GM18861 (cell line): ENCODE measurements around the gene MAN2B1.
A peak's percentile ranks its signal among the peaks of the same experiment; 100 is the strongest.
"Not testable (repeated sequence)": the region's sequence is repeated elsewhere in the genome, so short reads cannot be mapped to it uniquely, and the experiment has no call there.

ENCODE experiments used
- ATAC-seq: cut with Tn5 transposase; IDR thresholded peaks from one replicate; pipeline ENCODE4 v1.9.1; 2021; ENCODE audit not compliant: unreplicated experiment

Gene MAN2B1

GRCh38 chr19:12689581-12690216 lies 23.2 kb upstream of the MAN2B1 start:
- ATAC-seq, result no peak

- no peak for ATAC-seq
Measured at GRCh38 chr19:12689012-12689411, 22.5 kb upstream of the MAN2B1 start.

DNA sequence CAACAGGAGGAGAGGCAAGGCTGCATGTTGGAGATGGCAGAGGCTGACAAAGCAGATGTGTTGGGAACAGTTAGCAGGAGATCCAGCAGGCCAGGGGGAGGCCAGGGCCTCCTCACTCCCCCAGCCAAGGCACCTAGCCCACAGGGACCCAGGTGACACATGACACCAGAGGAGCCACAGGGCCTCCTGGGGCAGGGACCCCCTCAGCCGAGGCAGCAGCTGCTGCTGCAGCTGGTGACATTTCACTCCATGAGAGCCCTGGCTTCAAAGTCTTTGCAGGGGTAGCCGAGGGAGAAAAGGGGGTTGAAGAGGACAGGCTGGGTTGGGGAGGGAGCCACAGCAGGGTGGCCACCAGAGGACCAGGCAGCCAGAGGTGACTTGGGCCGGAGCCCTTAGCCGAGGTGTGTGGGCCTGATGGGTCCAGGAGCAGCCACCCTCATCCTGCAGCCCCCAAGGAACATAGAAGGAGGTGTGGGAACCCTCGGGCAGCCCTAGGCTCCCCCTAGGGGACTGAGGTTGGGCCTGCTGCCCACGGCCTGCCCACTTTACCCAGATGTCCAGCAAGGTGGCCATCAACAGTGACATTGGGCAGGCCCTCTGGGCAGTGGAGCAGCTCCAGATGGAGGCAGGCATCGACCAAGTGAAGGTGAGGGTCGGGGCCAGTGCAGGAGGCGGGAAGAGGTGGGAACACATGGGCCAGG lies 21.1 kb upstream of the MAN2B1 start, which contains the start of gene GNG14:
Gene GNG14 (plus strand): TSS at position 503 of the 701 bp plus-strand sequence. CDS start 51 bp downstream, at position 554.
- ATAC-seq, result no peak

DNA sequence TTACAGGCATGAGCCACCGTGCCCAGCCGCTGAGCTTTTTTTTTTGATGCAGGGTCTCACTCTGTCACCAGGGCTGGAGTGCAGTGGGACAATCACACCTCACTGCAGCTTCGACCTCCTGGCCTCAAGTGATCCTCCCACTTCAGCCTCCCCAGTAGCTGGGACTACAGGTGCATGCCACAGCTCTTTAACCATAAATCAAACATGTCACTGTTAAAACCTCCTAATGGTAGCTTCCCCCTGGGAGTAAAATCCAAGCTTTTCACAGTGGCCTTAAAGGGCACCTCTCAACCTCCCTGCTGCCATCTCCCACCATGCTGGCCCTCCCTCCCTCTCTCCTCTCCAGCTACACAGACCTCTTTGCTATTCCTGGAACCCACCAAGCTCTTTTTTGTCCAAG lies 19.3 kb upstream of the MAN2B1 start:
- no peak for ATAC-seq

DNA sequence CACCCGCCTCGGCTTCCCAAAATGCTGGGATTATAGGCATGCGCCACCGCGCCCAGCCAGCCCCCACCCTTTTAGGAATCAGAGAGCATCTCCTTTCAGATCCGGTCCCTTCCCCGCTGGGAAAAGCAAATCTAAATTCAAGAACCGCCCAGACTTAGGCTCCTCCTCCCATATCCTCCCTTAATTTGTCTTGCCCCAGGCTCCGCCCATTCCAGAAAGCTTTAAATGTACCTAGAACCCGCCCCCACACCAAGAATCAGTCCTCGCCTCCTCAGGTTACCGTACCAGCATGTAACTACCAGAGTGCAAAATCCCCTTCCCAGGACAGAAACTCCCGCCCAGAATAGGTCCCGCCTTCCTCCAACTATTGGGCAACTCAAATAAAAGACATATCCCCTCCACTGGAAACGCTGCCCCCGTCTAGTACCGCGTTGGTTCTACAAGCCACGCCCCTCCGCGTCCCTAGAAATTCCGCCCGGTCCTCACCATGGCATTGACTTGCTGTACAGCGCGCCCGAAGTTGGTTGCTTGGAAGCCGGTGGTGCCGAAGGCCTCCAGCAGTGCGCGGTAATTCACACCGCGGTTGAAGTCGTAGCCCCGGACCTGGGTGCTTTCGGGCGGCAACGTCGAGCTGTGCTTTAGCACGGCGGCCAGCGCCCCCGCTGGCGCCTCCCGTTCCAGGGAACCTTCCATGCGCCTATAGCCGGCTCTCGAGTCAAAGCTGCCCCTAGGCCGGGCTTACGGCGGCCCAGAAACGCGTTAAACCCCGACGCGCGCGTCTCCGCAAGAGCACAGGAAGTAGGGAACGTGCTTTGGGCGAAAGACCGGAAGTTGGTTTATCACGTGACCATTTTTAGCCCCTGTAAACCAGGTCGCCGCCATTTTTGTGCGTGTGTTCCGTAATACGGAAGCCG lies 14.8 kb upstream of the MAN2B1 start, which contains the start of gene DHPS:
Gene DHPS (minus strand): TSS at position 807 of the 914 bp plus-strand sequence. CDS start 114 bp downstream, at position 693.
- ATAC-seq, result peak; percentile 54

- no peak for ATAC-seq
Measured at GRCh38 chr19:12680034-12680433, 13.5 kb upstream of the MAN2B1 start.

DNA sequence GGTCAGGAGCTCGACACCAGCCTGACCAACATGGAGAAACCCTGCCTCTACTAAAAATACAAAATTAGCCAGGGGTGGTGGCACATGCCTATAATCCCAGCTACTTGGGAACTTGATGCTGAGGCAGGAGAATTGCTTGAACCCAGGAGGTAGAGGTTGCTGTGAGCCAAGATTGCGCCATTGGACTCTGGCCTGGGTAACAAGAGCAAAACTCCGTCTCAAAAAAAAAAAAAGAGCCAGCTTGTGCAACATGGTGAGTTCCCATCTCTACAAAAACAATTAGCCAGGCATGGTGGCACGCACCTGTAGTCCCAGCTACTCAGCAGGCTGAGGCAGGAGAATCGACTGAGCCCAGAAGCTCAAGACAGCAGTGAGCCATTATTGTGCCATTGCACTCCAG lies 11.5 kb upstream of the MAN2B1 start:
- ATAC-seq, result not testable (repeated sequence)

DNA sequence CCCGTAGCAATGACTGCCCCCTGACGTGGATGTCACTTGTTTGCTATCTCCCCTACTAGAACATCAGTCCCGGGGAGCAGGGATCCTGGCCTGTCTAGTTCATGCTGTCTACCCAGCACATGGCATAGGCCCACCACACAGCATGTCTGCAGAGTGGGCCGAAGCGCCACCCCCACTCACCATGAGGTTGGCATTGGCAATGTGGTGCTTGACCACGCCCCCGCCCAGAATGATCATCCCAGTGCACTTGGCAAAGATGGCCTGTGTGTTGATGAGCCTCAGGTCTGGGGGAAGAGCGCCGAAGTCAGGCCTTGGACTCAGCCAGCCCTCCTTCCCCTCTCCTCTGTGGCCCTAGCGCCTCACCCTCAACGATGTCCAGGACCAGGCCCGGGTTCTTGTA lies 10.4 kb upstream of the MAN2B1 start:
- ATAC-seq, result no peak

- ATAC-seq, result no peak
Measured at GRCh38 chr19:12676384-12676792, 9.8 kb upstream of the MAN2B1 start.

DNA sequence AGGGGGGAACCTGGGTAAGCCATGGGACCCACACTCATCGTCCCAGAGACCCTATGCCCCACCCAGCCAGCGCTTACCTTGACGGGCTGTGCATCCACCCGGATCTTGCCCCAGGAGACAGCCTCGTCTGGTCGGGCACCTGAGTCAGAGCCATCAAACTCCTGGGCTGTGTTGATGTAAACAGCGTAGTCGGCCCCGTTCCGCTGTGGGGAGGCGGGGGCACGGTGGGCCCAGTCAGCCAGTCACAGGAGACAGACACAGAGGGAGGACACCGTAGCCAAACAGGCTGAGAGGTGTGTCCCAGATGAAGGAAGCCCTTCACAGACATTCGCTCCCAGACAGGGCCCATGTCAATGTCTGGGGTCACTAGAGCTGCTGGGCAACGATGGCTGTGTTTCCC lies 9.4 kb upstream of the MAN2B1 start:
- no peak for ATAC-seq

DNA sequence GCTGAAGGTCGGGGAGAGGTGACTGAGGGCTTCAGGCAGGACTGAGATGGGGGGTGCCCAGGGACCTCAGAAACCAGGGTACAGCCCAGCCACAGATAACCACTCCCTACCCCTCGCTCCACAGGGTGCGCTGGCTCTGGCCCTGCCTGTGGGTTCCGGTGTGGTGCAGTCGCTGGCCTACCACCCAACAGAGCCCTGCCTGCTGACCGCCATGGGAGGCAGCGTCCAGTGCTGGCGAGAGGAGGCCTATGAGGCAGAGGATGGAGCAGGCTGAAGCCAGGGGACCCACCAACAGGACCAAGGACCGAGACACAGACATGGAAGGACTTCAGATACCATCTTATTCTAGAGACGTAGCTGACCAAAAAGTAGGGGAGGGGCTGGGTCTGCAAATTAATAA lies 8.9 kb upstream of the MAN2B1 start:
- ATAC-seq, result no peak

DNA sequence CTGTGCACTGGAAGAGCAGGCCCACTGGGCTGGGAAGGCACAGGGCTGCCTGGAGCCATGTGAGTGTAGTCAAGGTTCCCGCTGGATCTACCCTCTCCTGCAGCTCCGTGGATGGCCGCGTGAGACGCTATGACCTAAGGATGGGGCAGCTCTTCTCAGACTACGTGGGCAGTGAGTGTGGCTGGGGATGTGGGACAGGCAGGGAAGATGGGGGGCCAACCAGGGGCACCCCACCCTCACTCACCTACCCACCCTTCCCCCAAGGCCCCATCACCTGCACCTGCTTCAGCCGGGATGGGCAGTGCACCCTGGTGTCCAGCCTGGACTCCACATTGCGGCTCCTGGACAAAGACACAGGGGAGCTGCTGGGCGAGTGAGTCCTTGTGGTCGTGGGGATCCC lies 6.2 kb upstream of the MAN2B1 start:
- no peak for ATAC-seq

DNA sequence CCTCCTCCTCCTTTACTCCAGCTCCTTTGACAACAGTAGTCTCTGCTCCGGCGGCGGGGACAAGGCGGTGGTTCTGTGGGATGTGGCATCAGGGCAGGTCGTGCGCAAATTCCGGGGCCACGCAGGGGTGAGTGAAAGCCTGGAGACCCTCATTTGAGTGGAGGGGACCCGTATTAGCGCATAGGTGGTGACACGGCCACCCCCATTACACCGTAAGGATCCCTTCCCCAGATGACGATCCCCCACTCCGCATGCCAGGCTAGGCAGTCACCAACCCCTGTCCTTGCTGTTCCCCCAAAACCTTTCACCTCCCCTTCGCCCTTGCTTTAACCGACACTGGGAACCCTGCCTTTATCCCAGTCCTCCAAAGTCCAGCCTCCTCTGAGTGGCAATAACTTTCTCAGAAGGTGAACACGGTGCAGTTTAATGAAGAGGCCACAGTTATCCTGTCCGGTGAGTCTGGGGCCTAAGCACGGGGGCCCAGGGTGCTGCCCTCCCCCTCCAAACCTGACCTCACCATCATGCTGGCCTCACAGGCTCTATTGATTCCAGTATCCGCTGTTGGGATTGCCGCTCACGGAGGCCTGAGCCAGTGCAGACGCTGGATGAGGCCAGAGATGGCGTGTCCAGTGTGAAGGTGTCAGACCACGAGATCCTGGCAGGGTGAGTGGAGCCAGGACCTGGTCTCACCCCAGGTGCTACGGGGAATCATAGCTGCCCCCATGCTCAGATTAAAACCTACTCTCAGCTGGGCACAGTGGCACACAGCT lies 3.8 kb upstream of the MAN2B1 start:
- no peak for ATAC-seq

DNA sequence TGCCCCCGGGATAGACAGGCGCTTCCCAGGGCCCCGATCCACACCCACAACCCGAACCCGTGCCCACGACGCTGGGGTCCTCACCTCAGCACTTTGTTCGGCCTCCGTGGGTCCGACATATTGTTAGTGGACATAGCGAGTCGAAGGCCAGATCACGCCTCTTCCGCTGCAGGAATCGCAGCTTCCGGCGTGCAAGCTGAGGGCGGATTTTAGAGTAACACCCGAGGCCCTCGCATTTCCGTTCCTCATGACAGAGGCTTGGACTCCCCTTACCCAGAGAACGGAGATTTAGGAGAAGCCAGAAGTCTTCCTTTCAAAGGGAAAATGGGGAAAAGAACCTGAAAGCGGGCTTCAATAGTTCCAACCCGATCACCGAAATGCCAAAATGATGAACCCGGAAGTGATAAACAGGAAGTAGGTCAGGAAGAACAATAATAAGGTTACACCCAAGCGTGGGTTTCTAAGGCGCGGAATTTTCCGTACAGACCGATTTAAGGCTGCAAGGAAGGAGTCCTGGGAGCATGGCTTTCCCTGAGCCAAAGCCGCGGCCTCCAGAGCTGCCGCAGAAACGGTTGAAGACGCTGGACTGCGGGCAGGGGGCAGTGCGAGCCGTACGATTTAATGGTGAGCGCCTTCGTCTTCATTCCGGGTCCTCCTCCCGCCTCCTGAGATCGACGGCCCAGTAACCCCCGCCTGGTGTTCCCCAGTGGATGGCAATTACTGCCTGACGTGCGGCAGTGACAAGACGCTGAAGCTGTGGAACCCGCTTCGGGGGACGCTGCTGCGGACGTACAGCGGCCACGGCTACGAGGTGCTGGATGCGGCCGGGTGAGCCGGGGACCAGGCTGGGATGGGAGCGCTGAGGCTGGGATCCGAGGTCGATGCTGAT lies 3.0 kb upstream of the MAN2B1 start:
- ATAC-seq, result no peak

DNA sequence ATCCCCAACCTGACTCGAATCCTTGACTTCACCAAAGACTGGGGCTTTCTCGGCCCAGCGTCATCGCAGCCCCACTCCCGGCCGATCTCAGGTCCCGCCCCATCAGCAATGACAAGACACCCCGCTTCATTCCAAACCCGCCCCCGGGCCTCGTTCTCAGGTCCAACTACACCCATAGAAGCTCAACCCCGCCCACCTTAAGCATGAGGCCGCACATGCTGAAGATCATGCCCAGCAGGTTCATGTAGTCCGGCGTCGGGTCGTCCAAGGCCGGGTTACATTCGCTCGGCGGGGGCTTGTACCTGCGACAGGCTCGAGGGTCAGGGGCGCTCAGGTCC lies 2.4 kb upstream of the MAN2B1 start:
- ATAC-seq, result no peak

- no peak for ATAC-seq
Measured at GRCh38 chr19:12668346-12668745, 1.8 kb upstream of the MAN2B1 start.

DNA sequence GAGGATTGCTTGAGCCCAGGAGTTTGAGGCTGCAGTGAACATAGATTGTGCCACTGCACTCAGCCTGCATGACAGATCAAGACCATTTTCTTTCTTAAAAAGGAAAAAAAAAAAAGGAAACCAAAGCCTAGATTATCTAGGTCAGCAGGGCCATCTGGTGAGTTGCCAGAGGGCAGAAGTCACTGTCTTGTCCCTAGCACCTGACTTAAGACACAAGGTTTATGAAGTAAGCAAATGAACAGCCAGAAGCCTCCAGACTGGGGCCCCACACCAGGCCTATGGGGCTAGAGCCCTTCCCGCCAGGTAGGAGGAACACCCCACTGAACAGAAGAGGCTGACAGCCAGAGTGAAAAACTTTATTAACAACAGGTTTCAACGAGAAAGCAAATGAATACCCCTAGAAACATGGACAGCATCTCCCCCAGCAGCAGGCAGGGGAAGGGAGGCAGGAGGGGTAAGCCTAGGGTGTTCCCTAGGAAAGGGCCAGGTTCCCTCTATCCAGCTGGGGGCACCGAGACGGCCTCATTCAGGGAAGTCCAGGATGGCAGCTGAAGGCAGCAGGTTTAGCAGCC lies 1.3 kb upstream of the MAN2B1 start:
- ATAC-seq, result no peak

DNA sequence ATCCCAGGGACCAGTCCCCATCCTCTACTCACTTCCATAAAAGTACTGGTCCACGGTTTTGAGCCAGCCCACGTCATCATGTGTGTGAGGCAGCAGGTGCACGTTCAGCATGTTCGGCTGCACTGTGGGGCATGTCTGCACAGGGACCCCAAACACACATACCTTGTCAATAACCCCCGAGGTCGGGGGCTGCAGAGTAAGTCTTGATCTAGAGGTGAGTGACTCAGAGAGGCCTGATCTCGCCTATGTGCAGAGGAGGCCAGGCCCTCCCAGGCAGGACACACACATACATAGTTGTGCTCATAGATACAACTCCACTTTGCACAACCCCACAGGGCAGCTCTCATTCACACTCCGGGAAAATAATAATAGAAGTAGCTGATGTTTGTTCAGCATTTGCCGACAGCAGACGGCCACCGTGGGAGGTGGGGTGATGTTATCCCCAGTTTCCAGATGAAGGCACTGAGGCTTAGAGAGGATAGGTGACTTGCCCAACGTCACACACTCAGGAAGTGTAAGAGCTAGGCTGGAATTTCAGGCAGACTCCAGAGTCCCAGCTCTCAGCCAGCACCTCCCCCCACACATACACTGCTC lies 774 bp downstream of the MAN2B1 start:
- no peak for ATAC-seq

GRCh38 chr19:12665281-12665573 lies 1.3 kb downstream of the MAN2B1 start:
- no peak for ATAC-seq
